LoVo (cell line): Measurements from ENCODE around the gene SKIC2.
"Not testable (repeated sequence)": the region's sequence is repeated elsewhere in the genome, so short reads cannot be mapped to it uniquely, and the experiment has no call there.

Experiments used
- DNase-seq: peaks from one replicate; pipeline ENCODE4 v3.0.0-alpha.2; 2016; ENCODE audit warnings: low spot score

SKIC2 gene

GRCh38 chr6:31958741-31959739, at the start of gene SKIC2, which contains the start of gene NELFE:
Gene SKIC2, plus strand, starts transcription at chr6:31959175. Its CDS starts 18 bp downstream, at chr6:31959193.
Gene NELFE, minus strand, starts transcription at chr6:31958971. Its CDS starts 525 bp downstream, at chr6:31958446.
- peak; percentile 98 for DNase-seq

GRCh38 chr6:31909298-31909697, 49.7 kb upstream of the SKIC2 start:
- not testable (repeated sequence) for DNase-seq

- no peak for DNase-seq
Measured at GRCh38 chr6:31911826-31912585, 47.0 kb upstream of the SKIC2 start.

DNA sequence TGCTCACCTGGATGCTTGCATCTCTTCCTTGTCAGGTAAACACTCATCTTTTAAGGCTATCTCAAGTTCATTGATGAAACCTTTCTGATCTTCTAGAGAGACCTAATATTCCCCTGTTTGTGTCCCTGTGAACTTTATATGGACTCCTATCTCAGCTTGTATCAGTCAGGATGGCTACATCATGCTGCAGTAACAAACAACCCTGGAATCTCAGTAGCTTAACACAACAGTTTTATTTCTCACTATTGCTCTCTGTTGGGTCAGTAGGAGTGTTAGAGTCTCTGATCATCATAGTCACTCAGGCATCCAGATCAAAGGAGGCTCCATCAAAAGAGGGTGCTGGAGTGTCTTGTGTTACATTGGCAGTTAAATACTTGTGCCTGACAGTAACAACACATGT, 43.6 kb upstream of the SKIC2 start:
- no peak for DNase-seq

DNA sequence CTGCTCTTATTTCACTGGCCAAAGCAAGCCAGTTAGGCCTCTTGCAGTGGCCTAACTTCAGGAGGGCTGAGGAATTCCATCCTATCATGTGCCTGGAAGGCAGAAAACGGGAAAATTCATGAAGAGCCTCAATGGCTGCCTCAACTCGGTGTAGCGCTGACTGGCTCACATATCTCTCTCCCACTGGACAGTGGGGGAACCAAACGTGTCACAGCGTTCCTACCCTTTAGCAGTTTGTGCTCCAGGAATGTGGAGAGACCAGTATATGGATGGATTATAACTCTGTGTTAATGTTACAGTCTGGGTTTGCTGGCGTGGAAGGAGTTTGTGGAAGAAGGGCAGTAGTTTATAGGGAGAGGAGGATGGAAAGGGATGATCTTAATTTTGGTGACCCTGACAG, 43.2 kb upstream of the SKIC2 start:
- no peak for DNase-seq

DNA sequence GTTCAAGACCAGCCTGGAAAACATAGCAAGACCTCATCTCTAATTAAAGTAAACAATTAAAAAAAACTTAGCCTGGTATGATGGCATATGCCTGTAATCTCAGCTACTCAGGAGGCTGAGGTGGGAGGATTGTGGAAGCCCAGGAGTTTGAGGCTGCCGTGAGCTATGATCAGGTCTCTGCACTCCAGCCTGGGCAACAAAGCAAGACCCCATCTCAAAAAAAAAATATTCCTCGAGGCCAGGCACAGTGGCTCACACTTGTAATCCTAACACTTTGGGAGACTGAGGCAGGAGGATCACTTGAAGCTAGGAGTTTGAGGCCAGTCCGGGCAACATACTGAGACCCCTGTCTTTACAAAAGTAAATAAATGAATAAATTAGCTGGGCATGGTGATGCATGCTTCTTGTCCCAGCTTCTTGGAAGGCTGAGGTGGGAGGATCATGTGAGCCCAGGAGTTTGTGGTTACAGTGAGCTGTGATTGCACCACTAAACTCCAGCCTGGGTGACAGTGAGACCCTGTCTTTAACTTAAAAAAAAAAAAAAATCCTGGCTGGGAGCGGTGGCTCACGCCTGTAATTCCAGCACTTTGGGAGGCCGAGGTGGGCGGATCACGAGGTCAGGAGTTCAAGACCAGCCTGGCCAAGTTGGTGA, 40.8 kb upstream of the SKIC2 start:
- no peak for DNase-seq

- DNase-seq = no peak
Measured at GRCh38 chr6:31919624-31920303, 39.2 kb upstream of the SKIC2 start.

- DNase-seq = no peak
Measured at GRCh38 chr6:31920811-31921210, 38.2 kb upstream of the SKIC2 start.

- DNase-seq = no peak
Measured at GRCh38 chr6:31922942-31923341, 36.0 kb upstream of the SKIC2 start.

GRCh38 chr6:31927242-31927862, 31.6 kb upstream of the SKIC2 start, which contains the start of gene C2:
Gene C2, plus strand, starts transcription at chr6:31927717. Its CDS starts 36 bp downstream, at chr6:31927753.
- DNase-seq = no peak

DNA sequence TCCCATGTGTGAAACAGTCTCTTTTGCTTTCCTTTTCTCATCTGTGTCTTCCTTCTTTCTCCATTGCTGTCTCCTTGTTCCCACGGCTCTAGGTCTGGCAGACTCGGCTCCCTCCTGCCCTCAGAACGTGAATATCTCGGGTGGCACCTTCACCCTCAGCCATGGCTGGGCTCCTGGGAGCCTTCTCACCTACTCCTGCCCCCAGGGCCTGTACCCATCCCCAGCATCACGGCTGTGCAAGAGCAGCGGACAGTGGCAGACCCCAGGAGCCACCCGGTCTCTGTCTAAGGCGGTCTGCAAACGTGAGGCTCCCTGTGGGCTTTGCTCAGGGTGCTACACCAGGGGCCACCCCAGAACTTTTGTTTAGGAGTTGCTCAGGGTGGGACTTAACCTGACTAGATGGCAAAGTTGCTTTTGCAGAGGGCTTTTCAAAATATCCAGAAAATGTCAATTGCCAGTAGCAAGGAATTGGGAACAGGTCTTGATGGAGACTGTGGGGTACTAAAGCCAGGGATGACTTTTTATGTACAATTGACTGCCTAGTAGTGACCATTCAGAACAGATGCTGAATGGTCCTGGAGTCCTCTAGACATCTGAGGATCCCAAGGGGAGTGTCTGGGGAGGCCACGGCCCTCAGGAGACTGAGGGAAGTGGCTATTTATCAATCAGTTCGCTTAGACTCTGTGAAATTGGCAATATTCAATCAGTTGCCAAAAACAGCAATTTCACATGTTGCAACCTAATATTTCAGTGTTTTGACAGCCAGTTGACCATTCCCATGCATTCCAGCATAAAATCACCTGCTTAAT, 30.9 kb upstream of the SKIC2 start:
- DNase-seq = no peak

DNA sequence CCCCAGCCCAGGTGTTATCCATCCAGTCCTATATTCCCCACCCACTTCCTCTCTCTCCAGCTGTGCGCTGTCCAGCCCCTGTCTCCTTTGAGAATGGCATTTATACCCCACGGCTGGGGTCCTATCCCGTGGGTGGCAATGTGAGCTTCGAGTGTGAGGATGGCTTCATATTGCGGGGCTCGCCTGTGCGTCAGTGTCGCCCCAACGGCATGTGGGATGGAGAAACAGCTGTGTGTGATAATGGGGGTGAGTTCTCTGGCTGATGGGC, 30.4 kb upstream of the SKIC2 start:
- no peak for DNase-seq

- DNase-seq = no peak
Measured at GRCh38 chr6:31930962-31931361, 28.0 kb upstream of the SKIC2 start.

DNA sequence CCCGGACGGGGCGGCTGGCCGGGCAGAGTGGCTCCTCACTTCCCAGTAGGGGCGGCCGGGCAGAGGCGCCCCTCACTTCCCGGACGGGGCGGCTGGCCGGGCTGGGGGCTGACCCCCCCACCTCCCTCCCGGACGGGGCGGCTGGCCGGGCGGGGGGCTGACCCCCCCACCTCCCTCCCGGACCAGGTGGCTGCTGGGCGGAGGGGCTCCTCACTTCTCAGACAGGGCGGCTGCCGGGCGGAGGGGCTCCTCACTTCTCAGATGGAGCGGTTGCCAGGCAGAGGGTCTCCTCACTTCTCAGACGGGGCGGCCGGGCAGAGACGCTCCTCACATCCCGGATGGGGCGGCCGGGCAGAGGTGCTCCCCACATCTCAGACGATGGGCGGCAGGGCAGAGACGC, 26.8 kb upstream of the SKIC2 start:
- DNase-seq = not testable (repeated sequence)

GRCh38 chr6:31933537-31933936, 25.4 kb upstream of the SKIC2 start:
- DNase-seq = no peak

DNA sequence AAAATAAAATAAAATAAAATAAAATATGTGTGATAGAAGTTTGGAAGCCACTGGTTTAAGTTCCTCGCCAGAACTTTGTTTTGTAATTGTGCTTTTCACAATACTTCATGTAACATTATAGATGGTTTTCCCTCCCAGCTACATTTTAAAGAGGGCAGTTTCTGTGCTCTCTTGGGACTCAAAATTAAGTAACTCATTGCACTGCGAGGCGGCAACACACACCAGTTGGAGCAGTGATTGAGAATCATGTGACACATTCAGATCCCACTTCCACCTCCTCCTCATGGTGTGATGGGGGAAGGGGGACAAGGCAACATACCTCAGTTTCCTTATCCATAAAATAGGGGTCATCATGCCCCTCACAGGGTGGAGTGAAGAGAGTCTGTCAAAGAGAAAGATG, 24.0 kb upstream of the SKIC2 start:
- no peak for DNase-seq

DNA sequence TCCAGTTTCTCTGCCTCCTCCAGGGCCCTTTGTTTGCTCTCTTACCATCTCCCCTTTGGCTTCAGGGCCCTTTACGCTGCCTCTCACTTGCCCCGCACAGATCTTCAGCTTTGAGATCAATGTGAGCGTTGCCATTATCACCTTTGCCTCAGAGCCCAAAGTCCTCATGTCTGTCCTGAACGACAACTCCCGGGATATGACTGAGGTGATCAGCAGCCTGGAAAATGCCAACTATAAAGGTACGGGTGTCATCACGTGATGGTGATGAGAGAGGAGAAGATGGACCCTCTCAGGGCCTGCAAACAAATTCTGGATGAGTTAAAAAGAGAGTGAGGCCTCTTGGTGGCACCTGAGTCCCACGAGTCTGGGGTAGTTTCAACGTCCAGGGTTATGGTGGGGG, 23.2 kb upstream of the SKIC2 start:
- no peak for DNase-seq

DNA sequence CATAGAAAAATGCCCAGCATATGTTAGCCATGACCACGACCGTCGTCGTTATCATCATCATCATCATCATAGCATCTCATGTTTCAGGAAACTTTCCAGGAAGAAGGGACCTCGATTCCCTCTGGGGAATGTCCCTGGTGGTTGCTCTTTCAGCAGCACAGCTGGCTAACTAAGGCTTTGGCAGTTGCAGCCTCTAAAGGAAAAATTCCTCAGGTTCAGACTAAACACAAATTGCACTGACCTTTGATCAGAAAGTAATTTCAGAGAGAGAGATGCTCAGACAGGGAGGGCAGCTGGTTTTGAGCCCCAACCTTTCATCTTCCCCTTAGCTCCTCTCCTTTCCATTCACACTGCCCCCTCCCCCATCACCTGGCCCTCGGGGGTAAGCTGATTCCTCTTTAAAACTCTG, 18.7 kb upstream of the SKIC2 start:
- no peak for DNase-seq

GRCh38 chr6:31943742-31944141, 15.2 kb upstream of the SKIC2 start:
- DNase-seq = no peak

- no peak for DNase-seq
Measured at GRCh38 chr6:31945154-31945506, 13.8 kb upstream of the SKIC2 start.
